ENCODE measurements around the gene BCL2L12. TPM values are rescaled to one million over a fixed set of nuclear protein-coding genes. Genes with fewer than 3 reads are reported as not detected.

Gene BCL2L12
- total and polyA plus RNA-seq, 2 experiments from 2014 or later: 41.3 to 59.4 TPM

- peak within 1 kb of the TSS; percentile 100 for H3K27ac ChIP-seq
These were observed 25.4 kb upstream of the BCL2L12 start, which contains the start of gene RRAS for GRCh38 chr19:49640113-49640898. RRAS (minus strand) TSS chr19:49640143; CDS start chr19:49640098, 45 bp downstream.

GRCh38 chr19:49641688-49642491 lies 23.8 kb upstream of the BCL2L12 start, which contains the start of gene SCAF1:
SCAF1 (plus strand) TSS chr19:49642209; CDS start chr19:49645027, 2,818 bp downstream.
- peak; percentile 100 for DNase-seq (ENCODE audit: low read depth in 1 of 2, low spot score in 1 of 2)
- H3K27ac ChIP-seq: peak within 1 kb of the TSS; percentile 100
- peak within 1 kb of the TSS; percentile 86 for H3K4me3 ChIP-seq
- no peaks in the 10 kb centered on the region for H3K27me3 ChIP-seq
- H3K36me3 ChIP-seq: peaks cover 6% of the 10 kb centered on the region
- peaks cover 29% of the 10 kb centered on the region for H3K4me1 ChIP-seq (ENCODE audit: low read depth)
- H3K9me3 ChIP-seq (ENCODE audit: low read depth): no peaks in the 10 kb centered on the region
- TF ChIP-seq CTCF (IDR thresholded peaks at IDR 0.05; ENCODE audit: low read depth, low read length): no peak

More at GRCh38 chr19:49640113-49640898, 25.4 kb upstream of the BCL2L12 start, which contains the start of gene RRAS:
- Histone ChIP-seq H3K4me3 (peak within 1 kb of the TSS; percentile 61), H3K9me3 (ENCODE audit: low read depth) (no peaks in the 10 kb centered on the region), H3K27me3 (no peaks in the 10 kb centered on the region), H3K36me3 (no peaks in the 10 kb centered on the region), H3K4me1 (ENCODE audit: low read depth) (peaks cover 29% of the 10 kb centered on the region)
- DNase-seq (ENCODE audit: low read depth in 1 of 2, low spot score in 1 of 2): peak; percentile 100
- TF ChIP-seq CTCF (IDR thresholded peaks at IDR 0.05; ENCODE audit: low read depth, low read length): no peak

GRCh38 chr19:49642492-49643035 lies 23.2 kb upstream of the BCL2L12 start:
- H3K4me3 ChIP-seq: peak overlapping the region; percentile 86
- peaks cover 29% of the 10 kb centered on the region for H3K4me1 ChIP-seq (ENCODE audit: low read depth)
- H3K9me3 ChIP-seq (ENCODE audit: low read depth): no peaks in the 10 kb centered on the region
- no peaks in the 10 kb centered on the region for H3K27me3 ChIP-seq
- DNase-seq (ENCODE audit: low read depth in 1 of 2, low spot score in 1 of 2): no peak
- H3K27ac ChIP-seq: peak overlapping the region; percentile 97
- H3K36me3 ChIP-seq: peaks cover 12% of the 10 kb centered on the region
- no peak for TF ChIP-seq CTCF (IDR thresholded peaks at IDR 0.05; ENCODE audit: low read depth, low read length)

- Histone ChIP-seq H3K9me3 (ENCODE audit: low read depth) (no peaks in the 10 kb centered on the region), H3K27ac (peak overlapping the region; percentile 97), H3K4me3 (no peak overlapping the region), H3K36me3 (peaks cover 14% of the 10 kb centered on the region), H3K27me3 (no peaks in the 10 kb centered on the region), H3K4me1 (ENCODE audit: low read depth) (peaks cover 21% of the 10 kb centered on the region)
- TF ChIP-seq CTCF (IDR thresholded peaks at IDR 0.05; ENCODE audit: low read depth, low read length): no peak
- DNase-seq (ENCODE audit: low read depth in 1 of 2, low spot score in 1 of 2): no peak
These were observed 22.3 kb upstream of the BCL2L12 start for GRCh38 chr19:49643466-49643865.

- Histone ChIP-seq H3K27ac (no peak overlapping the region), H3K4me1 (ENCODE audit: low read depth) (peaks cover 17% of the 10 kb centered on the region), H3K9me3 (ENCODE audit: low read depth) (no peaks in the 10 kb centered on the region), H3K36me3 (peaks cover 24% of the 10 kb centered on the region), H3K4me3 (no peak overlapping the region), H3K27me3 (no peaks in the 10 kb centered on the region)
- TF ChIP-seq CTCF (IDR thresholded peaks at IDR 0.05; ENCODE audit: low read depth, low read length): no peak
- DNase-seq (ENCODE audit: low read depth in 1 of 2, low spot score in 1 of 2): no peak
These were observed 20.1 kb upstream of the BCL2L12 start for GRCh38 chr19:49645592-49645991.
